ENCODE results near the gene SLC24A1.
"Not testable (repeated sequence)": the region's sequence is repeated elsewhere in the genome, so short reads cannot be mapped to it uniquely, and the experiment has no call there.

The SLC24A1 gene

GRCh38 chr15:65612949-65613744, 8.6 kb upstream of the SLC24A1 start:
- Histone ChIP-seq H3K36me3 (ENCODE audit: insufficient read depth, low read length) (no peaks in the 10 kb centered on the region), H4K20me1 (ENCODE audit: insufficient read depth, low read length) (no peaks in the 10 kb centered on the region), H3K4me1 (ENCODE audit: insufficient read depth, low read length, severe bottlenecking) (peaks cover 43% of the 10 kb centered on the region), H3K9me3 (ENCODE audit: low read length) (no peaks in the 10 kb centered on the region), H3K4me3 (ENCODE audit: low read depth, low read length, poor library complexity, severe bottlenecking) (no peak overlapping the region), H3K27ac (ENCODE audit: low read depth, low read length, poor library complexity, severe bottlenecking) (no peak overlapping the region), H3K9me2 (ENCODE audit: low read depth, low read length) (no peaks in the 10 kb centered on the region), H3F3A (ENCODE audit: insufficient read depth, low read length) (no peaks in the 10 kb centered on the region), H3K9ac (ENCODE audit: low read length) (no peak overlapping the region), H2AFZ (ENCODE audit: low read length) (no peak overlapping the region), H3K79me2 (ENCODE audit: insufficient read depth, low read length) (0 out of 2 replicates have a peak, but pooled peaks cover 4% of the 10 kb centered on the region), H3K27me3 (ENCODE audit: insufficient read depth, low read length) (no peaks in the 10 kb centered on the region), H3K4me2 (ENCODE audit: low read length) (peak overlapping the region; percentile 13; the same call in 1 of the 2 replicates)
- TF ChIP-seq CTCF (IDR thresholded peaks at IDR 0.05; ENCODE audit: low read length) (no peak), EZH2 (IDR thresholded peaks at IDR 0.05; ENCODE audit: borderline replicate concordance, low read length) (no peak)

GRCh38 chr15:65615887-65616286, 5.9 kb upstream of the SLC24A1 start:
- H3K79me2 ChIP-seq (ENCODE audit: insufficient read depth, low read length); H3K4me3 ChIP-seq (ENCODE audit: low read depth, low read length, poor library complexity, severe bottlenecking); H3K27me3 ChIP-seq (ENCODE audit: insufficient read depth, low read length); H3F3A ChIP-seq (ENCODE audit: insufficient read depth, low read length); H3K9ac ChIP-seq (ENCODE audit: low read length); H2AFZ ChIP-seq (ENCODE audit: low read length); H3K27ac ChIP-seq (ENCODE audit: low read depth, low read length, poor library complexity, severe bottlenecking); H3K9me3 ChIP-seq (ENCODE audit: low read length); H3K4me2 ChIP-seq (ENCODE audit: low read length); H3K9me2 ChIP-seq (ENCODE audit: low read depth, low read length); H3K36me3 ChIP-seq (ENCODE audit: insufficient read depth, low read length); H4K20me1 ChIP-seq (ENCODE audit: insufficient read depth, low read length): not testable (repeated sequence)
- H3K4me1 ChIP-seq (ENCODE audit: insufficient read depth, low read length, severe bottlenecking): peaks cover 22% of the 10 kb centered on the region

GRCh38 chr15:65618560-65619109, 3.1 kb upstream of the SLC24A1 start:
- Histone ChIP-seq H3K79me2 (ENCODE audit: insufficient read depth, low read length) (no peaks in the 10 kb centered on the region), H3K9me3 (ENCODE audit: low read length) (no peaks in the 10 kb centered on the region), H3F3A (ENCODE audit: insufficient read depth, low read length) (no peaks in the 10 kb centered on the region), H3K4me1 (ENCODE audit: insufficient read depth, low read length, severe bottlenecking) (no peaks in the 10 kb centered on the region), H2AFZ (ENCODE audit: low read length) (no peak overlapping the region), H3K9me2 (ENCODE audit: low read depth, low read length) (no peaks in the 10 kb centered on the region), H3K36me3 (ENCODE audit: insufficient read depth, low read length) (no peaks in the 10 kb centered on the region), H3K27me3 (ENCODE audit: insufficient read depth, low read length) (no peaks in the 10 kb centered on the region), H3K4me2 (ENCODE audit: low read length) (no peak overlapping the region), H3K9ac (ENCODE audit: low read length) (no peak overlapping the region), H4K20me1 (ENCODE audit: insufficient read depth, low read length) (no peaks in the 10 kb centered on the region), H3K4me3 (ENCODE audit: low read depth, low read length, poor library complexity, severe bottlenecking) (no peak overlapping the region), H3K27ac (ENCODE audit: low read depth, low read length, poor library complexity, severe bottlenecking) (no peak overlapping the region)
- TF ChIP-seq EZH2 (IDR thresholded peaks at IDR 0.05; ENCODE audit: borderline replicate concordance, low read length) (no peak), CTCF (IDR thresholded peaks at IDR 0.05; ENCODE audit: low read length) (no peak)
